ENCODE data around the gene PLCL1. TPM values are rescaled to one million over a fixed set of nuclear protein-coding genes. Genes with fewer than 3 reads are reported as not detected.

The PLCL1 gene
- total RNA-seq, 1 donor from 2014 or later: 78.6 TPM

- Histone ChIP-seq H3K4me3 (no peak overlapping the region), H3K9me3 (replicated peaks) (no peaks in the 10 kb centered on the region), H3K36me3 (no peaks in the 10 kb centered on the region), H3K27ac (replicated peaks) (peak overlapping the region; percentile 73), H3K4me1 (peaks cover 80% of the 10 kb centered on the region), H3K27me3 (ENCODE audit: low read depth) (no peaks in the 10 kb centered on the region)
- intact Hi-C loops (cut with micrococcal nuclease): no loop called here
- no peak for TF ChIP-seq CTCF (IDR thresholded peaks at IDR 0.05; ENCODE audit: borderline replicate concordance)
- DNase-seq: no peak
These were observed 62.6 kb downstream of the PLCL1 start for GRCh38 chr2:197867033-197867432.

- DNase-seq: no peak
- Histone ChIP-seq H3K36me3 (no peaks in the 10 kb centered on the region), H3K27me3 (ENCODE audit: low read depth) (no peaks in the 10 kb centered on the region), H3K4me1 (peaks cover 80% of the 10 kb centered on the region), H3K4me3 (no peak overlapping the region), H3K27ac (replicated peaks) (peak overlapping the region; percentile 73), H3K9me3 (replicated peaks) (no peaks in the 10 kb centered on the region)
- intact Hi-C loops (cut with micrococcal nuclease): no loop called here
- no peak for TF ChIP-seq CTCF (IDR thresholded peaks at IDR 0.05; ENCODE audit: borderline replicate concordance)
These were observed 63.2 kb downstream of the PLCL1 start for GRCh38 chr2:197867624-197868023.

DNA sequence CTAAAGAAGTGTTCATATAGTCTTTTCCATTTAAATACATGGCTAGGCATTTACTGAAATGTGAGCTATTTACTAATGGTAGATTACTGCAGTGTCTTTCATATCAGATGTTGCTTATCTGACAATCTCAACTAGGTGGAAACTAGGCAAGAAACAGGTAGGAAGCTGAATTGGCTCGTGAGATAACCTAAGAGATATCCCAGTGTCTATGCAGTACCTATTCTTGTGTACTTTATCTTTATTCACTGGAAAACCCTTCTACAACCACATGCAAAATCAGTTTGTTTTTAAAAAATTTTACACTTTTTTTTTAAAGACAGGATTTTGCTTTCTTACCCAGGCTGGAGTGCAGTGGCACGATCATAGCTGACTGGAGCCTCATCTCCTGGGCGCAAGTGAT, 63.8 kb downstream of the PLCL1 start:
- Histone ChIP-seq H3K4me3 (no peak overlapping the region), H3K27me3 (ENCODE audit: low read depth) (no peaks in the 10 kb centered on the region), H3K9me3 (replicated peaks) (no peaks in the 10 kb centered on the region), H3K4me1 (peaks cover 80% of the 10 kb centered on the region), H3K27ac (replicated peaks) (peak overlapping the region; percentile 73), H3K36me3 (no peaks in the 10 kb centered on the region)
- no peak for DNase-seq
- intact Hi-C loops (cut with micrococcal nuclease): no loop called here
- no peak for TF ChIP-seq CTCF (IDR thresholded peaks at IDR 0.05; ENCODE audit: borderline replicate concordance)

GRCh38 chr2:197869041-197869440, 64.6 kb downstream of the PLCL1 start:
- intact Hi-C loops (cut with micrococcal nuclease): no loop called here
- peaks cover 80% of the 10 kb centered on the region for H3K4me1 ChIP-seq

GRCh38 chr2:197869501-197870111, 65.2 kb downstream of the PLCL1 start:
- no peak overlapping the region for H3K4me3 ChIP-seq
- TF ChIP-seq CTCF (IDR thresholded peaks at IDR 0.05; ENCODE audit: borderline replicate concordance): no peak
- intact Hi-C loops (cut with micrococcal nuclease): no loop called here
- peak overlapping the region; percentile 73 for H3K27ac ChIP-seq (replicated peaks)
- H3K36me3 ChIP-seq: no peaks in the 10 kb centered on the region
- no peaks in the 10 kb centered on the region for H3K9me3 ChIP-seq (replicated peaks)
- H3K27me3 ChIP-seq (ENCODE audit: low read depth): no peaks in the 10 kb centered on the region
- peaks cover 79% of the 10 kb centered on the region for H3K4me1 ChIP-seq
- no peak for DNase-seq

More at GRCh38 chr2:197869041-197869440, 64.6 kb downstream of the PLCL1 start:
- Histone ChIP-seq H3K27ac (replicated peaks) (peak overlapping the region; percentile 73), H3K36me3 (no peaks in the 10 kb centered on the region), H3K27me3 (ENCODE audit: low read depth) (no peaks in the 10 kb centered on the region), H3K4me3 (no peak overlapping the region), H3K9me3 (replicated peaks) (no peaks in the 10 kb centered on the region)
- DNase-seq: no peak
- no peak for TF ChIP-seq CTCF (IDR thresholded peaks at IDR 0.05; ENCODE audit: borderline replicate concordance)

Measured in left ventricle myocardium inferior (tissue), 1 donor.